A549 (cell line): ENCODE data around the gene CTSH. TPM values are rescaled to one million over a fixed set of nuclear protein-coding genes. Genes with fewer than 3 reads are reported as not detected.
A peak's percentile ranks its signal among the peaks of the same experiment; 100 is the strongest.

Experiments used
- ATAC-seq, 2 experiments: fragments of 200-7000 bp in 1 of 2; fragments of >200 bp in 1 of 2; cut with Nextera tagmentation in 1 of 2; cut with Tn5 transposase in 1 of 2; 3 replicates each; pipeline versions ENCODE4 v1.8.0 to v1.9.1; 2018 to 2020; ENCODE audit warnings: mild to moderate bottlenecking in 1 of 2, moderate library complexity in 1 of 2
- CTCF ChIA-PET: fragments of 300-600 bp; sonication (Branson Sonifier 250); formaldehyde crosslinking; extraction: SDS; loops from one replicate; lab custom pipeline; 2021; ENCODE audit warnings: antibody characterized with exemption, inconsistent platforms; lab: Yijun Ruan, JAX
- POLR2A ChIA-PET: fragments of 350-600 bp; formaldehyde crosslinking; extraction: SDS; loops from one replicate; lab custom pipeline; 2021; ENCODE audit warnings: antibody characterized with exemption, inconsistent platforms; lab: Yijun Ruan, JAX
- DNase-seq, 2 experiments: peaks; one replicate each; pipeline versions ENCODE4 v3.0.0 to v3.0.0-alpha.2; 2011 to 2016; ENCODE audit warnings: low read depth in 1 of 2, low spot score in 1 of 2
- FAIRE-seq: peaks from 2 replicates; lab custom pipeline; 2011; peaks lifted over from hg19 to GRCh38; lab: Jason Lieb, UNC
- H3K27ac ChIP-seq, 2 experiments: fragments of >200 bp; sonication (Bioruptor Twin); formaldehyde crosslinking; 3 replicates each; pipeline ENCODE4 v1.5.1; 2016 to 2017
- H3K4me1 ChIP-seq: fragments of >200 bp; sonication (Bioruptor Twin); formaldehyde crosslinking; 3 replicates; pipeline ENCODE4 v1.6.1; 2016
- H3K4me2 ChIP-seq: fragments of >200 bp; sonication (Bioruptor Twin); formaldehyde crosslinking; 3 replicates; pipeline ENCODE4 v1.6.1; 2016
- H3K4me3 ChIP-seq: fragments of >200 bp; sonication (Bioruptor Twin); formaldehyde crosslinking; 3 replicates; pipeline ENCODE4 v1.5.1; 2016
- H3K9me3 ChIP-seq: fragments of >200 bp; sonication (Bioruptor Twin); formaldehyde crosslinking; 3 replicates; pipeline ENCODE4 v1.6.1; 2016
- CBX2 ChIP-seq: fragments of 200-600 bp; sonication (generic); IDR thresholded peaks from 2 replicates; pipeline ENCODE4 v1.6.1; 2016; ENCODE audit warnings: low read depth, mild to moderate bottlenecking, borderline replicate concordance
- EP300 ChIP-seq, 2 experiments: fragments of >200 bp; sonication (Bioruptor Twin); formaldehyde crosslinking; IDR thresholded peaks; 2 replicates in 1 of 2; 3 replicates in 1 of 2; pipeline ENCODE4 v1.6.1; 2016 to 2017
- JUN ChIP-seq, 2 experiments: fragments of >200 bp; sonication (Bioruptor Twin); formaldehyde crosslinking; IDR thresholded peaks; 2 replicates in 1 of 2; 3 replicates in 1 of 2; pipeline ENCODE4 v1.6.1; 2016 to 2017
- KDM5A ChIP-seq: fragments of 200-600 bp; sonication (generic); IDR thresholded peaks from 2 replicates; pipeline ENCODE4 v1.6.1; 2016; ENCODE audit warnings: antibody characterized with exemption, mild to moderate bottlenecking
- MAZ ChIP-seq: fragments of 150-350 bp; IDR thresholded peaks from 2 replicates; pipeline ENCODE4 v1.6.1; 2014; ENCODE audit warnings: antibody characterized with exemption, low read depth, low read length, borderline replicate concordance
- NFE2L2 ChIP-seq: fragments of 150-350 bp; conservative IDR thresholded peaks from 2 replicates; pipeline ENCODE4 v1.6.1; 2014; ENCODE audit warnings: low read length
- NPAS2 ChIP-seq: fragments of 250-450 bp; sonication (Bioruptor Pico); IDR thresholded peaks from 2 replicates; pipeline ENCODE4 v1.8.0; 2022; ENCODE audit warnings: mild to moderate bottlenecking, moderate library complexity, borderline replicate concordance
- RAD21 ChIP-seq, 2 experiments: fragments of >200 bp in 1 of 2; sonication (Bioruptor Twin) in 1 of 2; formaldehyde crosslinking in 1 of 2; IDR thresholded peaks in 1 of 2; conservative IDR thresholded peaks in 1 of 2; 2 replicates in 1 of 2; 3 replicates in 1 of 2; pipeline ENCODE4 v1.6.1; 2012 to 2018; ENCODE audit warnings: inconsistent platforms in 1 of 2
- RCOR1 ChIP-seq: fragments of 150-350 bp; IDR thresholded peaks from 2 replicates; pipeline ENCODE4 v1.6.1; 2014; ENCODE audit warnings: antibody characterized with exemption, low read length, low read depth
- SMC3 ChIP-seq: fragments of >200 bp; sonication (Bioruptor Twin); formaldehyde crosslinking; IDR thresholded peaks from 3 replicates; pipeline ENCODE4 v1.6.1; 2018; ENCODE audit warnings: inconsistent platforms
- ZSCAN20 ChIP-seq: fragments of 250-450 bp; sonication (Bioruptor Pico); IDR thresholded peaks from 2 replicates; pipeline ENCODE4 v1.8.0; 2022; ENCODE audit warnings: mild to moderate bottlenecking, moderate library complexity
- WGBS: methylation state at CpG from one replicate; pipeline ENCODE4 v1.1.6; 2017; ENCODE audit errors: missing lambda C conversion rate; 5-methylcytosine and 5-hydroxymethylcytosine counted together
- polyA plus RNA-seq, 4 experiments: library from polyadenylated mRNA; depleted of rRNA in 3 of 4; stranded (reverse); fragments of >200 nt; fragmentation: RNase III in 1 of 4; extraction: RNeasy Plus Mini Kit Qiagen cat#74134 plus additional on column Dnase treatment in 1 of 4; gene quantifications; 2 replicates in 3 of 4; 3 replicates in 1 of 4; pipeline ENCODE4 v1.2.3, GENCODE V29; 2011 to 2017
- TF ChIP-seq, protein P1 (sequence below): fragments of >200 bp; sonication (Bioruptor Twin); formaldehyde crosslinking; IDR thresholded peaks from 3 replicates; pipeline ENCODE4 v1.6.1; 2016
- TF ChIP-seq, protein P2 (sequence below): fragments of >200 bp; sonication (Bioruptor Twin); formaldehyde crosslinking; IDR thresholded peaks from 2 replicates; pipeline ENCODE4 v1.6.1; 2016
- TF ChIP-seq, protein P3 (sequence below): fragments of 450-650 bp; IDR thresholded peaks from 2 replicates; pipeline ENCODE4 v1.6.1; 2014; ENCODE audit warnings: antibody characterized with exemption
- TF ChIP-seq, protein P4 (sequence below): fragments of >200 bp; sonication (Bioruptor Twin); formaldehyde crosslinking; IDR thresholded peaks from 3 replicates; pipeline ENCODE4 v1.5.1; 2016
- TF ChIP-seq, protein P5 (sequence below): fragments of 200-600 bp; sonication (generic); IDR thresholded peaks from 2 replicates; pipeline ENCODE4 v1.6.1; 2016; ENCODE audit warnings: antibody characterized with exemption, mild to moderate bottlenecking, moderate library complexity
- TF ChIP-seq, protein P6 (sequence below): IDR thresholded peaks from 2 replicates; pipeline ENCODE4 v1.6.1; 2012

CTSH gene
- polyA plus RNA-seq, 2 of the 4 experiments (the other 2 are of a cell fraction), result 25.2 to 33.3 TPM

DNA sequence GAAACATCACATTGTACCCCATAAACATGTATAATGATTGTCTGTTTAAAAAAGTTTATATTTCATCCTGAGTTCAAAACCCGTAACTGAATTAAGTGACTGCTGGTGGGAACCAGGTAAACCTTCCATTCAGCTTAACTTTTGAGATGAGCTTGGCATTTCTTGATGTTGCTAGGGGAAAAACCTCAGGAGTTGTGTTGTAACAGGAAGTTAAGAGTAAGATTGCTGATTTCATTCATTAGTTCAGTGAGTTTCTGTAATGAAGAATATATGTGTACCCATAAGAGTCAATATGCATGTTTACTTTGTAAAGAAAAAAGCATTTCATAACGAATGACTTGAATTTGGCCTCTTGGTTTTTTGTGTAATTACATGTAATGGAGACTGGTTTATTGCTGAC lies 32.5 kb downstream of the CTSH start (continued):
- TF ChIP-seq, protein P1, sequence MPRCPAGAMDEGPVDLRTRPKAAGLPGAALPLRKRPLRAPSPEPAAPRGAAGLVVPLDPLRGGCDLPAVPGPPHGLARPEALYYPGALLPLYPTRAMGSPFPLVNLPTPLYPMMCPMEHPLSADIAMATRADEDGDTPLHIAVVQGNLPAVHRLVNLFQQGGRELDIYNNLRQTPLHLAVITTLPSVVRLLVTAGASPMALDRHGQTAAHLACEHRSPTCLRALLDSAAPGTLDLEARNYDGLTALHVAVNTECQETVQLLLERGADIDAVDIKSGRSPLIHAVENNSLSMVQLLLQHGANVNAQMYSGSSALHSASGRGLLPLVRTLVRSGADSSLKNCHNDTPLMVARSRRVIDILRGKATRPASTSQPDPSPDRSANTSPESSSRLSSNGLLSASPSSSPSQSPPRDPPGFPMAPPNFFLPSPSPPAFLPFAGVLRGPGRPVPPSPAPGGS, result no peak
- TF ChIP-seq, protein P2, sequence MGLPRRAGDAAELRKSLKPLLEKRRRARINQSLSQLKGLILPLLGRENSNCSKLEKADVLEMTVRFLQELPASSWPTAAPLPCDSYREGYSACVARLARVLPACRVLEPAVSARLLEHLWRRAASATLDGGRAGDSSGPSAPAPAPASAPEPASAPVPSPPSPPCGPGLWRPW, result no peak
- no peak for TF ChIP-seq NPAS2 (CRISPR knock-in tag)
- TF ChIP-seq, all 56 proteins: peak for 0

DNA sequence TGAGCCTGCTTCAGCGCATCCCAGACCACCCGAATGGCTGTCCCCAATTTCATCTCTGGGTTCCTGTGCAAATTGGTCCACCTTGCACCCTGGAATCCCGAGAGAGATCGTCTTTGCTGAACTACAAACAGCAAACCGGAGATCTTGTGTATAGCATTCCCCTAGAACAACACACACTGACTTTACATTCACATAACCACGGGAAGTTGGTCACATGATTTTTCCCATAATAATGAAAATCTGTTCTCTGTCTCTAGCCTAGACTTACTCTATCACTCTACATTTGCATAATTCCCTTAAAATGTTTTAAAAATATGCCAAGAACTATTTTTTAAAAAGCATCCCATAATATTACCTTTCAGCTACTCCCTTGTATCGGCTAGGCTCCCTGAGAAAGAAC lies 34.6 kb downstream of the CTSH start:
- WGBS, result 85% methylated on average over 7 of the region's 7 CpGs
- ChIA-PET CTCF (interaction anchor here (0.5 to 9.5 kb wide), 31 partner anchors 11 to 405 kb away, joined by 3 to 150 read pairs (median 6); no protein-coding TSS in a partner anchor), POLR2A (interaction anchor here (0.8 kb wide), 1 partner anchor 79 kb away, joined by 3 read pairs; no protein-coding TSS in a partner anchor)
- Histone ChIP-seq H3K9me3 (no peaks in the 10 kb centered on the region), H3K4me2 (no peak overlapping the region), H3K4me1 (peaks cover 16% of the 10 kb centered on the region), H3K27ac (no peak overlapping the region), H3K4me3 (no peak overlapping the region)
- 0 out of 5 replicates have a peak, but pooled peaks of 1 of the 2 experiments have one; percentile 22 for TF ChIP-seq JUN (IDR thresholded peaks at IDR 0.05)
- TF ChIP-seq, protein P3, sequence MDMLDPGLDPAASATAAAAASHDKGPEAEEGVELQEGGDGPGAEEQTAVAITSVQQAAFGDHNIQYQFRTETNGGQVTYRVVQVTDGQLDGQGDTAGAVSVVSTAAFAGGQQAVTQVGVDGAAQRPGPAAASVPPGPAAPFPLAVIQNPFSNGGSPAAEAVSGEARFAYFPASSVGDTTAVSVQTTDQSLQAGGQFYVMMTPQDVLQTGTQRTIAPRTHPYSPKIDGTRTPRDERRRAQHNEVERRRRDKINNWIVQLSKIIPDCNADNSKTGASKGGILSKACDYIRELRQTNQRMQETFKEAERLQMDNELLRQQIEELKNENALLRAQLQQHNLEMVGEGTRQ, result no peak
- FAIRE-seq (no peak), DNase-seq (no peak), ATAC-seq (no peak)

DNA sequence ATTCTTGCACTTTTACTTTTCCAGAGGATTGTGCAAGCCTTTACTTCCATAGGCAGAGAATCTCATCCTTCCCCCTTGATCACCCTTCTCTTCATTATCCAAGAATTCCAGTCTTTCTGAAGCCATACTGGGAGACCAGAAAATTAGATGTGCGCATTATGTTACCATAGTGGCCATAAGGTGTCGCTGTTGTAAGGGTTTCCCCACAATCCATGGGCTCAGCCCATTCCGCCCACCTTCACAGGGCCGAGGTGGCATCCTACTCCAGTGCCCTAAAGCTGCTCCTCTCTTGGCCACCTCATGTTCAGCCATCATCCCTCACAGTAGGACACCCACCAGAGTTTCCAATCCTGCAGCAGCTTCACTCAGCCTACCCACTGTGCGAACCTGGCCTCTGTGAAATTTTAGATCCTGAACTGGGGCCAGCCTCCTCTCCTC lies 35.0 kb downstream of the CTSH start:
- FAIRE-seq, result no peak
- Histone ChIP-seq H3K27ac (no peak overlapping the region), H3K4me2 (no peak overlapping the region), H3K4me1 (peaks cover 21% of the 10 kb centered on the region), H3K9me3 (no peaks in the 10 kb centered on the region), H3K4me3 (no peak overlapping the region)
- peak; percentile 63 to 72 for DNase-seq
- 58% methylated on average over 5 of the region's 5 CpGs for WGBS
- CTCF ChIA-PET, result interaction anchor here (0.5 to 9.5 kb wide), 33 partner anchors 11 to 406 kb away, joined by 3 to 150 read pairs (median 6); no protein-coding TSS in a partner anchor
- TF ChIP-seq RAD21 (conservative IDR thresholded peaks at IDR 0.05 in 1 of 2, IDR thresholded peaks at IDR 0.05 in 1 of 2) (peak; percentile 75 to 81), ZSCAN20 (CRISPR knock-in tag) (no peak), RCOR1 (no peak), CBX2 (no peak), SMC3 (peak; percentile 69), MAZ (no peak), KDM5A (no peak), NFE2L2 (no peak), EP300 (IDR thresholded peaks at IDR 0.05) (no peak)
- TF ChIP-seq, protein P4, sequence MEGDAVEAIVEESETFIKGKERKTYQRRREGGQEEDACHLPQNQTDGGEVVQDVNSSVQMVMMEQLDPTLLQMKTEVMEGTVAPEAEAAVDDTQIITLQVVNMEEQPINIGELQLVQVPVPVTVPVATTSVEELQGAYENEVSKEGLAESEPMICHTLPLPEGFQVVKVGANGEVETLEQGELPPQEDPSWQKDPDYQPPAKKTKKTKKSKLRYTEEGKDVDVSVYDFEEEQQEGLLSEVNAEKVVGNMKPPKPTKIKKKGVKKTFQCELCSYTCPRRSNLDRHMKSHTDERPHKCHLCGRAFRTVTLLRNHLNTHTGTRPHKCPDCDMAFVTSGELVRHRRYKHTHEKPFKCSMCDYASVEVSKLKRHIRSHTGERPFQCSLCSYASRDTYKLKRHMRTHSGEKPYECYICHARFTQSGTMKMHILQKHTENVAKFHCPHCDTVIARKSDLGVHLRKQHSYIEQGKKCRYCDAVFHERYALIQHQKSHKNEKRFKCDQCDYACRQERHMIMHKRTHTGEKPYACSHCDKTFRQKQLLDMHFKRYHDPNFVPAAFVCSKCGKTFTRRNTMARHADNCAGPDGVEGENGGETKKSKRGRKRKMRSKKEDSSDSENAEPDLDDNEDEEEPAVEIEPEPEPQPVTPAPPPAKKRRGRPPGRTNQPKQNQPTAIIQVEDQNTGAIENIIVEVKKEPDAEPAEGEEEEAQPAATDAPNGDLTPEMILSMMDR, result peak; percentile 87
- TF ChIP-seq, protein P5, sequence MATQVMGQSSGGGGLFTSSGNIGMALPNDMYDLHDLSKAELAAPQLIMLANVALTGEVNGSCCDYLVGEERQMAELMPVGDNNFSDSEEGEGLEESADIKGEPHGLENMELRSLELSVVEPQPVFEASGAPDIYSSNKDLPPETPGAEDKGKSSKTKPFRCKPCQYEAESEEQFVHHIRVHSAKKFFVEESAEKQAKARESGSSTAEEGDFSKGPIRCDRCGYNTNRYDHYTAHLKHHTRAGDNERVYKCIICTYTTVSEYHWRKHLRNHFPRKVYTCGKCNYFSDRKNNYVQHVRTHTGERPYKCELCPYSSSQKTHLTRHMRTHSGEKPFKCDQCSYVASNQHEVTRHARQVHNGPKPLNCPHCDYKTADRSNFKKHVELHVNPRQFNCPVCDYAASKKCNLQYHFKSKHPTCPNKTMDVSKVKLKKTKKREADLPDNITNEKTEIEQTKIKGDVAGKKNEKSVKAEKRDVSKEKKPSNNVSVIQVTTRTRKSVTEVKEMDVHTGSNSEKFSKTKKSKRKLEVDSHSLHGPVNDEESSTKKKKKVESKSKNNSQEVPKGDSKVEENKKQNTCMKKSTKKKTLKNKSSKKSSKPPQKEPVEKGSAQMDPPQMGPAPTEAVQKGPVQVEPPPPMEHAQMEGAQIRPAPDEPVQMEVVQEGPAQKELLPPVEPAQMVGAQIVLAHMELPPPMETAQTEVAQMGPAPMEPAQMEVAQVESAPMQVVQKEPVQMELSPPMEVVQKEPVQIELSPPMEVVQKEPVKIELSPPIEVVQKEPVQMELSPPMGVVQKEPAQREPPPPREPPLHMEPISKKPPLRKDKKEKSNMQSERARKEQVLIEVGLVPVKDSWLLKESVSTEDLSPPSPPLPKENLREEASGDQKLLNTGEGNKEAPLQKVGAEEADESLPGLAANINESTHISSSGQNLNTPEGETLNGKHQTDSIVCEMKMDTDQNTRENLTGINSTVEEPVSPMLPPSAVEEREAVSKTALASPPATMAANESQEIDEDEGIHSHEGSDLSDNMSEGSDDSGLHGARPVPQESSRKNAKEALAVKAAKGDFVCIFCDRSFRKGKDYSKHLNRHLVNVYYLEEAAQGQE, result no peak
- TF ChIP-seq, protein P6, sequence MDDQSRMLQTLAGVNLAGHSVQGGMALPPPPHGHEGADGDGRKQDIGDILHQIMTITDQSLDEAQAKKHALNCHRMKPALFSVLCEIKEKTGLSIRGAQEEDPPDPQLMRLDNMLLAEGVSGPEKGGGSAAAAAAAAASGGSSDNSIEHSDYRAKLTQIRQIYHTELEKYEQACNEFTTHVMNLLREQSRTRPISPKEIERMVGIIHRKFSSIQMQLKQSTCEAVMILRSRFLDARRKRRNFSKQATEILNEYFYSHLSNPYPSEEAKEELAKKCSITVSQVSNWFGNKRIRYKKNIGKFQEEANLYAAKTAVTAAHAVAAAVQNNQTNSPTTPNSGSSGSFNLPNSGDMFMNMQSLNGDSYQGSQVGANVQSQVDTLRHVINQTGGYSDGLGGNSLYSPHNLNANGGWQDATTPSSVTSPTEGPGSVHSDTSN, result no peak
- peak; percentile 63 to 83 for ATAC-seq
- POLR2A ChIA-PET, result interaction anchor here (0.8 kb wide), 1 partner anchor 79 kb away, joined by 3 read pairs; no protein-coding TSS in a partner anchor
